ENCODE results near the gene TYW1B.

DNA sequence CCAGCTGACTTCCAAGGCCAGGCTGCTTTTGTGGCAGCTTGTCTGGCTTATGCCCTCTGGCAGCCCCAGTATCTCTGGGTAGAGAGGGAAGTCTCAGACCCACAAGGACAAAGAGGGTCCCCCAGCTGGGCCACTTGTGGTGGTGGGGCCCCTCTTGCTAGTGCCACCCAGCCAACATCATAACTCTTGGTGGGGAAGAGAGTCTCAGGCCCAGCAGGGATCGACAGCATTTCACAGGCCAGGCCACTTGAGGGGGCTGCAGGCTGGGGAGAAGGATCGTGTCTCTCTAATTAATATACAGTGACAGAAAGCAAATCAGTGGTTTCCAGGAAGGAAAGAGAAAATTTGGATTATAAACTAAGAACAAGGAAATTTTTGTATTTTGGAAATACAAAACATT is 76.0 kb downstream of the TYW1B start:
- no peak for TF ChIP-seq BHLHE40 (IDR thresholded peaks at IDR 0.05; ENCODE audit: borderline replicate concordance)
- TF ChIP-seq, protein P1, sequence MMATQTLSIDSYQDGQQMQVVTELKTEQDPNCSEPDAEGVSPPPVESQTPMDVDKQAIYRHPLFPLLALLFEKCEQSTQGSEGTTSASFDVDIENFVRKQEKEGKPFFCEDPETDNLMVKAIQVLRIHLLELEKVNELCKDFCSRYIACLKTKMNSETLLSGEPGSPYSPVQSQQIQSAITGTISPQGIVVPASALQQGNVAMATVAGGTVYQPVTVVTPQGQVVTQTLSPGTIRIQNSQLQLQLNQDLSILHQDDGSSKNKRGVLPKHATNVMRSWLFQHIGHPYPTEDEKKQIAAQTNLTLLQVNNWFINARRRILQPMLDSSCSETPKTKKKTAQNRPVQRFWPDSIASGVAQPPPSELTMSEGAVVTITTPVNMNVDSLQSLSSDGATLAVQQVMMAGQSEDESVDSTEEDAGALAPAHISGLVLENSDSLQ (IDR thresholded peaks at IDR 0.05), result no peak
- no peak for TF ChIP-seq FOXA1 (IDR thresholded peaks at IDR 0.05)

Measured in HEK293T (cell line).